H1 (cell line): ENCODE data around the gene SLC47A2. TPM values are rescaled to one million over a fixed set of nuclear protein-coding genes. Genes with fewer than 3 reads are reported as not detected.

Experiments
- BRCA1 ChIP-seq: IDR thresholded peaks from 2 replicates; pipeline ENCODE4 v1.6.1; 2012; ENCODE audit warnings: low read depth, low read length, improper control_type of control experiment
- CBX5 ChIP-seq: fragments of 300-800, 300-1000 bp; sonication (generic); IDR thresholded peaks from 2 replicates; pipeline ENCODE4 v1.7.1; 2016; ENCODE audit warnings: antibody characterized with exemption, low read length, low read depth
- EP300 ChIP-seq, 2 experiments: IDR thresholded peaks; 1 replicate in 1 of 2; 2 replicates in 1 of 2; pipeline ENCODE4 v1.6.1; 2011 to 2012; ENCODE audit warnings: low read depth in 2 of 2, low read length in 2 of 2, mild to moderate bottlenecking in 2 of 2, borderline replicate concordance in 1 of 2, inconsistent platforms in 1 of 2, moderate library complexity in 1 of 2
- GTF2F1 ChIP-seq: IDR thresholded peaks from 2 replicates; pipeline ENCODE4 v1.6.1; 2012; ENCODE audit warnings: low read depth, low read length, improper control_type of control experiment, borderline replicate concordance
- HDAC2 ChIP-seq, 2 experiments: fragments of 300-600 bp in 1 of 2; sonication (generic) in 1 of 2; IDR thresholded peaks; 2 replicates each; pipeline ENCODE4 v1.6.1; 2011 to 2012; ENCODE audit warnings: low read depth in 2 of 2, low read length in 2 of 2, mild to moderate bottlenecking in 2 of 2, moderate library complexity in 2 of 2, borderline replicate concordance in 1 of 2, inconsistent platforms in 1 of 2
- JUN ChIP-seq: IDR thresholded peaks from 2 replicates; pipeline ENCODE4 v1.6.1; 2011; ENCODE audit warnings: low read depth, mild to moderate bottlenecking, improper control_type of control experiment, low read length
- SP1 ChIP-seq: IDR thresholded peaks from 2 replicates; pipeline ENCODE4 v1.6.1; 2011; ENCODE audit warnings: low read depth, low read length
- SP2 ChIP-seq: IDR thresholded peaks from 2 replicates; pipeline ENCODE4 v1.6.1; 2012; ENCODE audit warnings: mild to moderate bottlenecking, low read length, inconsistent platforms
- SP4 ChIP-seq: IDR thresholded peaks from 2 replicates; pipeline ENCODE4 v1.6.1; 2012; ENCODE audit warnings: low read length, inconsistent platforms
- polyA plus RNA-seq, 7 experiments: library from polyadenylated mRNA; depleted of rRNA in 3 of 7; stranded (reverse) in 5 of 7; unstranded in 2 of 7; fragments of >200 nt in 5 of 7; fragments of 200-250 nt in 2 of 7; gene quantifications; 1 replicate in 5 of 7; 2 replicates in 1 of 7; 4 replicates in 1 of 7; pipeline versions ENCODE4 v1.2.1 to v1.2.3, GENCODE V29; 2011 to 2013; ENCODE audit warnings: missing spikeins in 2 of 7, mixed read lengths in 2 of 7
- total RNA-seq: library from RNA; stranded (reverse); fragmentation: NEBNext Ultra II Directional; extraction: Animal tissue kit (Norgen Biotek cat#: 25700); gene quantifications from 2 replicates; pipeline ENCODE4 v1.2.1, GENCODE V29; 2021

SLC47A2 gene
- total and polyA plus RNA-seq, 2 of the 8 experiments (the other 6 are each of a cell fraction or from before 2014, with no cell fraction given), result not detected

- no peak for TF ChIP-seq SP2
- no peak for TF ChIP-seq JUN
- no peak for TF ChIP-seq GTF2F1
- TF ChIP-seq HDAC2 (IDR thresholded peaks at IDR 0.05; ENCODE audit: borderline replicate concordance in 1 of 2, low read depth in 2 of 2, low read length in 2 of 2), result no peak
- TF ChIP-seq SP1, result no peak
- no peak for TF ChIP-seq BRCA1
- no peak for TF ChIP-seq SP4
- no peak for TF ChIP-seq CBX5
- no peak for TF ChIP-seq EP300 (IDR thresholded peaks at IDR 0.05; ENCODE audit: borderline replicate concordance in 1 of 2, low read depth in 2 of 2, low read length in 2 of 2)
Observed at GRCh38 chr17:19759568-19760549, 43.5 kb upstream of the SLC47A2 start (continued).
